GM12878 (cell line): ENCODE data around the gene EFNA4. TPM values are rescaled to one million over a fixed set of nuclear protein-coding genes. Genes with fewer than 3 reads are reported as not detected.

ENCODE experiments used
- ATAC-seq: fragments of 200-7000 bp; cut with Tn5 transposase; 3 replicates; pipeline ENCODE4 v1.9.1; 2020; ENCODE audit warnings: mild to moderate bottlenecking, moderate library complexity
- BruUV-seq: library from RNA; stranded (reverse); fragments of 400-500 nt; replicated peaks from 2 replicates; lab custom pipeline; 2021; lab: Mats Ljungman, UMichigan
- CTCF ChIA-PET: fragments of 300-600 bp; sonication (Branson Sonifier 250); formaldehyde crosslinking; extraction: SDS; loops from one replicate; lab custom pipeline; 2021; ENCODE audit warnings: inconsistent platforms; lab: Yijun Ruan, JAX
- POLR2A ChIA-PET: fragments of 350-600 bp; formaldehyde crosslinking; extraction: SDS; loops from one replicate; lab custom pipeline; 2021; ENCODE audit warnings: inconsistent platforms; lab: Charles Lee
- RAD21 ChIA-PET: fragments of 300-600 bp; sonication (Branson Sonifier 250); formaldehyde crosslinking; loops from one replicate; lab custom pipeline; 2023; ENCODE audit warnings: antibody characterized with exemption; ENCODE audit not compliant: unreplicated experiment; lab: Charles Lee
- SMC1A ChIA-PET: fragments of 300-600 bp; sonication (Branson Sonifier 250); formaldehyde crosslinking; loops from one replicate; lab custom pipeline; 2023; ENCODE audit not compliant: unreplicated experiment, uncharacterized antibody; lab: Charles Lee
- DNase-seq: peaks from one replicate; pipeline ENCODE4 v3.0.0-alpha.2; 2011; ENCODE audit warnings: low read depth, low spot score
- FAIRE-seq: peaks from 3 replicates; lab custom pipeline; 2011; peaks lifted over from hg19 to GRCh38; lab: Jason Lieb, UNC
- H2AFZ ChIP-seq: 2 replicates; pipeline ENCODE4 v1.6.0; 2011; ENCODE audit warnings: low read depth, low read length, control low read depth; ENCODE audit not compliant: control insufficient read depth
- H3K27ac ChIP-seq: 2 replicates; pipeline ENCODE4 v1.5.1; 2011; ENCODE audit warnings: control low read depth; ENCODE audit not compliant: control insufficient read depth, insufficient read depth
- H3K27me3 ChIP-seq, 2 experiments: replicated peaks in 1 of 2; 2 replicates each; pipeline versions ENCODE4 v1.6.0 to v1.6.1; 2011; ENCODE audit warnings: low read length in 1 of 2; ENCODE audit not compliant: control insufficient read depth in 2 of 2, insufficient read depth in 2 of 2
- H3K36me3 ChIP-seq, 2 experiments: 2 replicates each; pipeline ENCODE4 v1.5.1; 2011; ENCODE audit warnings: low read length in 1 of 2; ENCODE audit not compliant: control insufficient read depth in 2 of 2, insufficient read depth in 2 of 2
- H3K4me1 ChIP-seq: 2 replicates; pipeline ENCODE4 v1.6.1; 2011; ENCODE audit warnings: mild to moderate bottlenecking, low read length, moderate library complexity, mixed read lengths; ENCODE audit not compliant: control insufficient read depth, insufficient read depth
- H3K4me2 ChIP-seq: 2 replicates; pipeline ENCODE4 v1.6.0; 2011; ENCODE audit warnings: control low read depth; ENCODE audit not compliant: control insufficient read depth, insufficient read depth
- H3K4me3 ChIP-seq: fragments of 200-600 bp; sonication (generic); 2 replicates; pipeline ENCODE4 v1.5.1; 2016
- H3K79me2 ChIP-seq: 2 replicates; pipeline ENCODE4 v1.6.0; 2011; ENCODE audit warnings: low read length; ENCODE audit not compliant: control insufficient read depth, insufficient read depth
- H3K9ac ChIP-seq: 2 replicates; pipeline ENCODE4 v1.8.0; 2011; ENCODE audit warnings: low read length, control low read depth, mixed read lengths; ENCODE audit not compliant: control insufficient read depth, insufficient read depth
- H3K9me3 ChIP-seq: replicated peaks from 3 replicates; pipeline ENCODE4 v1.5.1; 2011; ENCODE audit warnings: mild to moderate bottlenecking, low read length; ENCODE audit not compliant: control insufficient read depth, insufficient read depth
- H4K20me1 ChIP-seq: 2 replicates; pipeline ENCODE4 v1.6.0; 2011; ENCODE audit not compliant: control insufficient read depth, insufficient read depth
- ETV6 ChIP-seq, 2 experiments: fragments of 450-650 bp in 1 of 2; IDR thresholded peaks in 1 of 2; conservative IDR thresholded peaks in 1 of 2; 2 replicates each; pipeline ENCODE4 v1.6.1; 2014; ENCODE audit warnings: antibody characterized with exemption in 1 of 2, borderline replicate concordance in 1 of 2, low read depth in 1 of 2, mild to moderate bottlenecking in 1 of 2, moderate library complexity in 1 of 2
- EZH2 ChIP-seq: IDR thresholded peaks from 2 replicates; pipeline ENCODE4 v1.6.1; 2012; ENCODE audit warnings: low read depth, mild to moderate bottlenecking, control low read depth, inconsistent platforms, low read length, borderline replicate concordance; ENCODE audit not compliant: control insufficient read depth
- JUNB ChIP-seq: IDR thresholded peaks from 2 replicates; pipeline ENCODE4 v1.6.1; 2016; ENCODE audit warnings: antibody characterized with exemption, mild to moderate bottlenecking
- POLR2AphosphoS5 ChIP-seq: IDR thresholded peaks from 2 replicates; pipeline ENCODE4 v1.6.1; 2011; ENCODE audit warnings: mild to moderate bottlenecking, low read length, inconsistent platforms
- RUNX3 ChIP-seq: IDR thresholded peaks from 2 replicates; pipeline ENCODE4 v1.6.1; 2012; ENCODE audit warnings: low read length, inconsistent platforms
- TAF1 ChIP-seq: IDR thresholded peaks from 2 replicates; pipeline ENCODE4 v1.6.1; 2011; ENCODE audit warnings: mild to moderate bottlenecking, low read depth, low read length, borderline replicate concordance
- ZNF384 ChIP-seq: IDR thresholded peaks from 2 replicates; pipeline ENCODE4 v1.6.1; 2012; ENCODE audit warnings: low read depth, mild to moderate bottlenecking, low read length, improper control_type of control experiment, borderline replicate concordance
- ZZZ3 ChIP-seq: IDR thresholded peaks from 2 replicates; pipeline ENCODE4 v1.6.1; 2011; ENCODE audit warnings: low read depth; ENCODE audit not compliant: control insufficient read depth, insufficient read length
- whole genome bisulfite sequencing: methylation state at CpG from one replicate; pipeline ENCODE4 v1.1.6; 2016; ENCODE audit warnings: low lambda C conversion rate; ENCODE audit not compliant: insufficient replicate concordance, insufficient coverage; ENCODE audit errors: missing lambda C conversion rate; 5-methylcytosine and 5-hydroxymethylcytosine counted together
- in situ Hi-C: fragments of 300-500 bp; cut with MboI; formaldehyde crosslinking; loops from 9 replicates; pipeline ENCODE4 v1.14.3; 2018; ENCODE audit warnings: mixed read lengths
- intact Hi-C: fragments of 100-400 bp; cut with micrococcal nuclease; formaldehyde crosslinking; loops from one replicate; pipeline ENCODE4 v1.14.2; 2022; ENCODE audit not compliant: unreplicated experiment
- polyA plus RNA-seq, 11 experiments: library from polyadenylated mRNA; depleted of rRNA in 4 of 11; unstranded in 6 of 11; stranded (reverse) in 5 of 11; fragments of >200 nt; fragmentation: Nextera tagmentation in 4 of 11; fragmentation: Illumina TruSeq in 1 of 11; extraction: Ambion mirVana in 4 of 11; extraction: Trizol in 1 of 11; gene quantifications; 1 replicate in 1 of 11; 2 replicates in 10 of 11; pipeline versions ENCODE4 v1.2.1 to v1.2.3, GENCODE V29; 2011 to 2016; ENCODE audit warnings: inconsistent platforms in 2 of 11, missing spikeins in 2 of 11, low read depth in 1 of 11
- total RNA-seq, 4 experiments: library from RNA; depleted of rRNA in 3 of 4; stranded (reverse); fragments of >200 nt in 3 of 4; fragmentation: Illumina TruSeq in 1 of 4; extraction: Trizol in 1 of 4; gene quantifications; 2 replicates each; pipeline versions ENCODE4 v1.2.1 to v1.2.3, GENCODE V29; 2013 to 2021
- TF ChIP-seq, protein P1 (sequence below): fragments of 450-650 bp; IDR thresholded peaks from 2 replicates; pipeline ENCODE4 v1.6.1; 2017; ENCODE audit warnings: mild to moderate bottlenecking
- TF ChIP-seq, protein P2 (sequence below): IDR thresholded peaks from 2 replicates; pipeline ENCODE4 v1.6.1; 2012; ENCODE audit warnings: low read length, inconsistent platforms
- TF ChIP-seq, protein P3 (sequence below): fragments of 450-650 bp; formaldehyde crosslinking; IDR thresholded peaks from 2 replicates; pipeline ENCODE4 v1.4.0; 2020; ENCODE audit warnings: mild to moderate bottlenecking, moderate library complexity

Gene EFNA4
- total and polyA plus RNA-seq, 10 of the 15 experiments (the other 5 are each of a cell fraction or from before 2014, with no cell fraction given), result 0.52 to 14.1 (median 4.8) TPM

DNA sequence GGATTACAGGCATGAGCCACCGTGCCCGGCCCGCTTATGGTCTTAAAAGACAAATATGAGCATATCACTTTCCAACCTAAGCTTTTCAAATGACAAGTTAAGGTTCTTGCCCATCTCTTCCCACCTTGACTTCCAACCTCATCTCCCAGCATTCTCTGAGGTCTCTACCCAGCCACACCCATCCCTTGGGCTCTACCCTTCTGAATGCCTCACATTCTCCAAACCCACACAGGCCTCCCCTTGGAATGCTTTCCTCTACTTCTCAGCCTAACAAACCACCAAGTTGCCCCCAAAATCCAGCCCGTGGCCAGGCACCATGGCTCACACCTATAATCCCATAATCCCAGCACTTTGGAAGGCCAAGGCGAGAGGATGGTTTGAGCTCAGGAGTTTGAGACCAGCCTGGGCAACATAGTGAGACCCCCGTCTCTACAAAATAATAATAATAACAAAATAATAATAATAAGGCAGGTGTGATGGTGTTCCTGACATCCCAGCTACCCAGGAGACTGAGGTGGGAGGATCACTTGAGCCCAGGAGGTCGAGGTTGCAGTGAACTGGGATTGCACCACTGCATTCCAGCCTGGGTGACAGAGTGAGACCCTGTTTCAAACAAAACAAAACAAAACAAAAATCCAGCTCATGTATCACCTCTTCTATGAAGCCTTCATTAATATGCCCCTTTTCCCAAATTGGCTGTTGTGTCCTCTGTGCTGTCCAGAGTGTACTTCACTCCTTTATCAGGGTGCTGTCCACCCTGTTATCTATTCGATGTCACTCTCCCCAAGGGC, 41.2 kb upstream of the EFNA4 start (continued):
- TF ChIP-seq RUNX3 (no peak), ZNF384 (no peak)
- TF ChIP-seq, protein P1, sequence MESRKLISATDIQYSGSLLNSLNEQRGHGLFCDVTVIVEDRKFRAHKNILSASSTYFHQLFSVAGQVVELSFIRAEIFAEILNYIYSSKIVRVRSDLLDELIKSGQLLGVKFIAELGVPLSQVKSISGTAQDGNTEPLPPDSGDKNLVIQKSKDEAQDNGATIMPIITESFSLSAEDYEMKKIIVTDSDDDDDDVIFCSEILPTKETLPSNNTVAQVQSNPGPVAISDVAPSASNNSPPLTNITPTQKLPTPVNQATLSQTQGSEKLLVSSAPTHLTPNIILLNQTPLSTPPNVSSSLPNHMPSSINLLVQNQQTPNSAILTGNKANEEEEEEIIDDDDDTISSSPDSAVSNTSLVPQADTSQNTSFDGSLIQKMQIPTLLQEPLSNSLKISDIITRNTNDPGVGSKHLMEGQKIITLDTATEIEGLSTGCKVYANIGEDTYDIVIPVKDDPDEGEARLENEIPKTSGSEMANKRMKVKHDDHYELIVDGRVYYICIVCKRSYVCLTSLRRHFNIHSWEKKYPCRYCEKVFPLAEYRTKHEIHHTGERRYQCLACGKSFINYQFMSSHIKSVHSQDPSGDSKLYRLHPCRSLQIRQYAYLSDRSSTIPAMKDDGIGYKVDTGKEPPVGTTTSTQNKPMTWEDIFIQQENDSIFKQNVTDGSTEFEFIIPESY, result no peak
- TF ChIP-seq, protein P2, sequence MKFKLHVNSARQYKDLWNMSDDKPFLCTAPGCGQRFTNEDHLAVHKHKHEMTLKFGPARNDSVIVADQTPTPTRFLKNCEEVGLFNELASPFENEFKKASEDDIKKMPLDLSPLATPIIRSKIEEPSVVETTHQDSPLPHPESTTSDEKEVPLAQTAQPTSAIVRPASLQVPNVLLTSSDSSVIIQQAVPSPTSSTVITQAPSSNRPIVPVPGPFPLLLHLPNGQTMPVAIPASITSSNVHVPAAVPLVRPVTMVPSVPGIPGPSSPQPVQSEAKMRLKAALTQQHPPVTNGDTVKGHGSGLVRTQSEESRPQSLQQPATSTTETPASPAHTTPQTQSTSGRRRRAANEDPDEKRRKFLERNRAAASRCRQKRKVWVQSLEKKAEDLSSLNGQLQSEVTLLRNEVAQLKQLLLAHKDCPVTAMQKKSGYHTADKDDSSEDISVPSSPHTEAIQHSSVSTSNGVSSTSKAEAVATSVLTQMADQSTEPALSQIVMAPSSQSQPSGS, result no peak
- TF ChIP-seq, all 136 proteins: peak for 0

DNA sequence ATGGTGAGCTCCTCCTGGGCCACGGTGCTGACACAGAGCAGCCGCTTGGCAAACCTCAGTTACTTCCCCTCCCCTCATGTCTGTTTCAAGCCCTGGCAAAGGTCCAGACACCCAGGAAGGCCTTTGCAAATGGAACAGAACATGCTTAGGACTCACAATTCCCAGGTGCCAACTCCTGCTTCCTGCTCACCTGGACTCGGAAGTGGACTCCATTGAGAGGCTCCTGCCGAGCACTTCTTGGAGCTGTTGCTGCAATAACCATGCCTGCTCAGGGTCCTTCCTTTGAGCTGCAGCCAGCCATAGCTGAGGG, 40.7 kb upstream of the EFNA4 start:
- H3K27me3 ChIP-seq, result no peaks in the 10 kb centered on the region; a peak in 1 of 4 replicates
- H3K27ac ChIP-seq, result no peak overlapping the region
- ChIA-PET POLR2A (interaction anchor here (0.5 kb wide), 1 partner anchor 12 kb away, joined by 3 read pairs; no protein-coding TSS in a partner anchor), SMC1A (interaction anchor here (0.7 kb wide), 1 partner anchor 62 kb away, joined by 3 read pairs; the partner anchor contains the start of gene PYGO2), RAD21 (interaction anchor here (1.6 kb wide), 1 partner anchor 21 kb away, joined by 5 read pairs; no protein-coding TSS in a partner anchor), CTCF (interaction anchor here (0.9 to 2.8 kb wide), 5 partner anchors 27 to 171 kb away, joined by 3 to 9 read pairs (median 3); partner anchors contain the start of gene ADAM15)
- no peaks in the 10 kb centered on the region for H3K79me2 ChIP-seq
- H3K36me3 ChIP-seq, result no peaks in the 10 kb centered on the region
- WGBS, result 54% methylated on average over 4 of the region's 4 CpGs
- ATAC-seq (no peak), DNase-seq (no peak), FAIRE-seq (no peak)
- no peak for TF ChIP-seq TAF1
- no peak for TF ChIP-seq POLR2AphosphoS5
- TF ChIP-seq, protein P3, sequence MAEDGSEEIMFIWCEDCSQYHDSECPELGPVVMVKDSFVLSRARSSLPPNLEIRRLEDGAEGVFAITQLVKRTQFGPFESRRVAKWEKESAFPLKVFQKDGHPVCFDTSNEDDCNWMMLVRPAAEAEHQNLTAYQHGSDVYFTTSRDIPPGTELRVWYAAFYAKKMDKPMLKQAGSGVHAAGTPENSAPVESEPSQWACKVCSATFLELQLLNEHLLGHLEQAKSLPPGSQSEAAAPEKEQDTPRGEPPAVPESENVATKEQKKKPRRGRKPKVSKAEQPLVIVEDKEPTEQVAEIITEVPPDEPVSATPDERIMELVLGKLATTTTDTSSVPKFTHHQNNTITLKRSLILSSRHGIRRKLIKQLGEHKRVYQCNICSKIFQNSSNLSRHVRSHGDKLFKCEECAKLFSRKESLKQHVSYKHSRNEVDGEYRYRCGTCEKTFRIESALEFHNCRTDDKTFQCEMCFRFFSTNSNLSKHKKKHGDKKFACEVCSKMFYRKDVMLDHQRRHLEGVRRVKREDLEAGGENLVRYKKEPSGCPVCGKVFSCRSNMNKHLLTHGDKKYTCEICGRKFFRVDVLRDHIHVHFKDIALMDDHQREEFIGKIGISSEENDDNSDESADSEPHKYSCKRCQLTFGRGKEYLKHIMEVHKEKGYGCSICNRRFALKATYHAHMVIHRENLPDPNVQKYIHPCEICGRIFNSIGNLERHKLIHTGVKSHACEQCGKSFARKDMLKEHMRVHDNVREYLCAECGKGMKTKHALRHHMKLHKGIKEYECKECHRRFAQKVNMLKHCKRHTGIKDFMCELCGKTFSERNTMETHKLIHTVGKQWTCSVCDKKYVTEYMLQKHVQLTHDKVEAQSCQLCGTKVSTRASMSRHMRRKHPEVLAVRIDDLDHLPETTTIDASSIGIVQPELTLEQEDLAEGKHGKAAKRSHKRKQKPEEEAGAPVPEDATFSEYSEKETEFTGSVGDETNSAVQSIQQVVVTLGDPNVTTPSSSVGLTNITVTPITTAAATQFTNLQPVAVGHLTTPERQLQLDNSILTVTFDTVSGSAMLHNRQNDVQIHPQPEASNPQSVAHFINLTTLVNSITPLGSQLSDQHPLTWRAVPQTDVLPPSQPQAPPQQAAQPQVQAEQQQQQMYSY (CRISPR knock-in tag), result no peak
- TF ChIP-seq JUNB, result no peak
- no peak for TF ChIP-seq ETV6 (conservative IDR thresholded peaks at IDR 0.05 in 1 of 2, IDR thresholded peaks at IDR 0.05 in 1 of 2; ENCODE audit: borderline replicate concordance in 1 of 2, low read depth in 1 of 2)
- no peak for TF ChIP-seq ZZZ3
- TF ChIP-seq EZH2, result no peak
- H4K20me1 ChIP-seq, result no peaks in the 10 kb centered on the region
- H3K4me3 ChIP-seq, result no peak overlapping the region
- H3K9ac ChIP-seq, result no peak overlapping the region
- BruUV-seq, result no TSS peak
- intact Hi-C loops, result no loop called here
- no peak overlapping the region for H3K4me2 ChIP-seq
- H3K4me1 ChIP-seq, result peaks cover 3% of the 10 kb centered on the region
- in situ Hi-C loops, result no loop called here
- H3K9me3 ChIP-seq, result no peaks in the 10 kb centered on the region
- no peak overlapping the region for H2AFZ ChIP-seq
